Measurements from ENCODE around the gene ZFHX2.

Gene ZFHX2

GRCh38 chr14:23513005-23513817, 38.4 kb downstream of the ZFHX2 start:
- H3K9ac ChIP-seq (ENCODE audit: low read depth, low read length), result no peak overlapping the region
- H3K36me3 ChIP-seq (ENCODE audit: control insufficient read depth, insufficient read depth, low read length), result no peaks in the 10 kb centered on the region
- H3K27me3 ChIP-seq (ENCODE audit: control insufficient read depth, insufficient read depth, low read length), result no peaks in the 10 kb centered on the region
- no peaks in the 10 kb centered on the region for H3K9me3 ChIP-seq (ENCODE audit: control insufficient read depth, insufficient read depth, low read length)
- H3K4me3 ChIP-seq (ENCODE audit: low read depth, low read length), result no peak overlapping the region
- H3K4me1 ChIP-seq (ENCODE audit: control insufficient read depth, insufficient read depth, low read length), result peaks cover 11% of the 10 kb centered on the region
- no peak overlapping the region for H3K27ac ChIP-seq (ENCODE audit: low read depth, low read length)

DNA sequence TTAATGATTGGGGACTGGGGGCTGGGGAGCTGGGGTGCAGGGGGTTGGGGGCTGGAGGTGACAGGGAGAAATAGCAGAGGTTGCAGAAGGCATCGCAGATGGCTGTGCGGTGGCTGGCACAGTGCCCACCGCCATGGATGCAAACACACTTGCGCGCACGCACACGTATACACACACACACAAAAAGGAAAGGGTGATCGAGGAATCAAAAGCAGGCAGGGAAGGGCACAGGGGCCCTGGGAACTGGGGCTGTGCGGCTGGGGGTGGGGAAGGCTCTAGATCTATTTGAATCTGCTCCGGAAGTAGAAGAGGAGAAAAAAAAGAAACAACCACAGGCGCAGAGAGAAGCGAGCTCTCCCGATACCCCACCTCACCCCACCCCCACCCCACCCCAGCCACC, 39.4 kb downstream of the ZFHX2 start:
- H3K4me3 ChIP-seq (ENCODE audit: low read depth, low read length), result no peak overlapping the region
- H3K36me3 ChIP-seq (ENCODE audit: control insufficient read depth, insufficient read depth, low read length), result no peaks in the 10 kb centered on the region
- peaks cover 6% of the 10 kb centered on the region for H3K4me1 ChIP-seq (ENCODE audit: control insufficient read depth, insufficient read depth, low read length)
- H3K9me3 ChIP-seq (ENCODE audit: control insufficient read depth, insufficient read depth, low read length), result no peaks in the 10 kb centered on the region
- no peak overlapping the region for H3K27ac ChIP-seq (ENCODE audit: low read depth, low read length)
- H3K27me3 ChIP-seq (ENCODE audit: control insufficient read depth, insufficient read depth, low read length), result no peaks in the 10 kb centered on the region
- H3K9ac ChIP-seq (ENCODE audit: low read depth, low read length), result no peak overlapping the region

GRCh38 chr14:23494223-23494622, 57.3 kb downstream of the ZFHX2 start:
- peak overlapping the region; percentile 85 for H3K27ac ChIP-seq (ENCODE audit: low read depth, low read length)
- no peak overlapping the region for H3K4me3 ChIP-seq (ENCODE audit: low read depth, low read length)
- no peaks in the 10 kb centered on the region for H3K27me3 ChIP-seq (ENCODE audit: control insufficient read depth, insufficient read depth, low read length)
- H3K36me3 ChIP-seq (ENCODE audit: control insufficient read depth, insufficient read depth, low read length), result no peaks in the 10 kb centered on the region
- H3K9ac ChIP-seq (ENCODE audit: low read depth, low read length), result 0 out of 2 replicates have a peak overlapping the region, but pooled peaks have one; percentile 3
- H3K9me3 ChIP-seq (ENCODE audit: control insufficient read depth, insufficient read depth, low read length), result no peaks in the 10 kb centered on the region
- H3K4me1 ChIP-seq (ENCODE audit: control insufficient read depth, insufficient read depth, low read length), result peaks cover 14% of the 10 kb centered on the region

DNA sequence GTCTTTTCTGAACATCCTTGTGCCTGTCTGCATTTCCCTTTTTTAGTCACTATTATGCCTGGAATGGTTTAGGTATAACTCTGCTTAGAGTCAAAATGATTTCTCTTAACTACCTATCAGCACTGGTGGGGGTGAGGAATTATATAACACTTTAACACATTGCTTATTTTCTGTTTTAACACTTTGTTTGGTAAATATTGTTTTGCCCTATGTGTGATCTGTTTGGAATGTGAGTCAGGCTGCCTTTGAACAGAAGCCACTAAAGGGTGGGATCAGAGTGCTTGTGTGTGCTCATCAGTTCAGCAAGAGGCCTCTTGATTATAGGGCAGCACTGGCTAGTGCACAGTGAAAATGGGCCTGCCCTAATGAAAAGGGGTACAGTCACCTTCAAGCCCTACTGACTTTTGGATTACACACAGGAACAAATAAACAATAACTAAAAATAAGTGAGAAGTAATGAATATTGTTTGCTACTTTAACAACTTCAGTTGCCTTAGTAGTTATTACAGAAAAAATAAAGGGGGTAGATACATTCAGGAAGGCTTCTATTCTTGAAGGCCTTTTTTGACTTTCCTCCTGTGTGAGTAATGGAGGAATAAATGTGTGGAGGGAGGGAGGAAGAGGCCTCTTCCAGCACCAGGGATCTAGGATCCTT, 58.8 kb downstream of the ZFHX2 start:
- H3K9ac ChIP-seq (ENCODE audit: low read depth, low read length), result no peak overlapping the region
- no peaks in the 10 kb centered on the region for H3K9me3 ChIP-seq (ENCODE audit: control insufficient read depth, insufficient read depth, low read length)
- H3K4me1 ChIP-seq (ENCODE audit: control insufficient read depth, insufficient read depth, low read length), result peaks cover 14% of the 10 kb centered on the region
- H3K27me3 ChIP-seq (ENCODE audit: control insufficient read depth, insufficient read depth, low read length), result no peaks in the 10 kb centered on the region
- H3K27ac ChIP-seq (ENCODE audit: low read depth, low read length), result peak overlapping the region; percentile 38
- no peaks in the 10 kb centered on the region for H3K36me3 ChIP-seq (ENCODE audit: control insufficient read depth, insufficient read depth, low read length)
- no peak overlapping the region for H3K4me3 ChIP-seq (ENCODE audit: low read depth, low read length)

- no peaks in the 10 kb centered on the region for H3K36me3 ChIP-seq (ENCODE audit: control insufficient read depth, insufficient read depth, low read length)
Observed at GRCh38 chr14:23487216-23487615, 64.3 kb downstream of the ZFHX2 start.

DNA sequence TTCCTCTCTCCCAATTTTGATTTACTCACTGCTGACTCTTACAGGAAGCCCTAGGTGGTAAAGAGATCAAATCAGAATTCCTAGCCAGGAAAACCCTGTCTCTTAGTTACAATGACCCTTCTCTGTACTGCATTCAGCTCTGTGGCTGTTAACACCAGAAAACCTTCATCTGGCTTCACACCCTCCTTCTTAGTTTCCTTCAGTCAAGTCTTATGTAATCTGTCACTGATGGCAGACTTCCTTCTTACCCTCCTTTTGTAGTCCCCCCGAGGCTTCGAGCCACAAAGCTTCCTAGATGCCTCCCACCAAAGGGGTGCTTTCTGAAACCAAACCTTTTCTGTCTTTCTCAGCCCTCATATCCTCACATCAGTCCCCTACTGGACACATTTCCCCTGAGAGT, 65.5 kb downstream of the ZFHX2 start:
- Histone ChIP-seq H3K27ac (ENCODE audit: low read depth, low read length) (peak overlapping the region; percentile 67), H3K27me3 (ENCODE audit: control insufficient read depth, insufficient read depth, low read length) (no peaks in the 10 kb centered on the region), H3K4me1 (ENCODE audit: control insufficient read depth, insufficient read depth, low read length) (peaks cover 53% of the 10 kb centered on the region), H3K4me3 (ENCODE audit: low read depth, low read length) (no peak overlapping the region), H3K9me3 (ENCODE audit: control insufficient read depth, insufficient read depth, low read length) (no peaks in the 10 kb centered on the region), H3K36me3 (ENCODE audit: control insufficient read depth, insufficient read depth, low read length) (no peaks in the 10 kb centered on the region), H3K9ac (ENCODE audit: low read depth, low read length) (no peak overlapping the region)

More at GRCh38 chr14:23487216-23487615, 64.3 kb downstream of the ZFHX2 start:
- H3K27ac ChIP-seq (ENCODE audit: low read depth, low read length), result no peak overlapping the region
- H3K27me3 ChIP-seq (ENCODE audit: control insufficient read depth, insufficient read depth, low read length), result no peaks in the 10 kb centered on the region
- H3K4me1 ChIP-seq (ENCODE audit: control insufficient read depth, insufficient read depth, low read length), result peaks cover 45% of the 10 kb centered on the region
- no peaks in the 10 kb centered on the region for H3K9me3 ChIP-seq (ENCODE audit: control insufficient read depth, insufficient read depth, low read length)
- H3K4me3 ChIP-seq (ENCODE audit: low read depth, low read length), result no peak overlapping the region
- H3K9ac ChIP-seq (ENCODE audit: low read depth, low read length), result no peak overlapping the region

DNA sequence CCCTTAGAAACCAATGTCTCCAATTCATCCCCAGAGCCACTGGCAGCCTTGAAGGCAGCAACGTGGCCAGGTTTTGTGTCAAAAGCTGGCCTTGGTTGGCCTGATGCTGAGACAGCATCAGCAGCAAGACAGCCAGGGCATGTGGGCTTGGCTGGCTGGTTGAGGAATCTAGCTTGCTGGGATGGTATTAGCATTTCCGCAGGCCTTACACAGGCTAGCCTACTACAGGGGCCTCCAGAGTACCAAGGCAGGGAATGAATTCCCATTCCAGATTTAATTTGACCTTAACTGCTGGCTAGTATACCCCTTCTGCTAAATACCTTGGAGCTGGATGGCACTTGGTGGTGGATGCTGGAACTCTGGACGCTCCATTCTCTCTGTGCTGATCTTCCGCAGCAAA, 66.2 kb downstream of the ZFHX2 start:
- peaks cover 53% of the 10 kb centered on the region for H3K4me1 ChIP-seq (ENCODE audit: control insufficient read depth, insufficient read depth, low read length)
- H3K27ac ChIP-seq (ENCODE audit: low read depth, low read length), result peak overlapping the region; percentile 67
- H3K4me3 ChIP-seq (ENCODE audit: low read depth, low read length), result no peak overlapping the region
- H3K36me3 ChIP-seq (ENCODE audit: control insufficient read depth, insufficient read depth, low read length), result no peaks in the 10 kb centered on the region
- no peak overlapping the region for H3K9ac ChIP-seq (ENCODE audit: low read depth, low read length)
- H3K27me3 ChIP-seq (ENCODE audit: control insufficient read depth, insufficient read depth, low read length), result no peaks in the 10 kb centered on the region
- H3K9me3 ChIP-seq (ENCODE audit: control insufficient read depth, insufficient read depth, low read length), result no peaks in the 10 kb centered on the region

DNA sequence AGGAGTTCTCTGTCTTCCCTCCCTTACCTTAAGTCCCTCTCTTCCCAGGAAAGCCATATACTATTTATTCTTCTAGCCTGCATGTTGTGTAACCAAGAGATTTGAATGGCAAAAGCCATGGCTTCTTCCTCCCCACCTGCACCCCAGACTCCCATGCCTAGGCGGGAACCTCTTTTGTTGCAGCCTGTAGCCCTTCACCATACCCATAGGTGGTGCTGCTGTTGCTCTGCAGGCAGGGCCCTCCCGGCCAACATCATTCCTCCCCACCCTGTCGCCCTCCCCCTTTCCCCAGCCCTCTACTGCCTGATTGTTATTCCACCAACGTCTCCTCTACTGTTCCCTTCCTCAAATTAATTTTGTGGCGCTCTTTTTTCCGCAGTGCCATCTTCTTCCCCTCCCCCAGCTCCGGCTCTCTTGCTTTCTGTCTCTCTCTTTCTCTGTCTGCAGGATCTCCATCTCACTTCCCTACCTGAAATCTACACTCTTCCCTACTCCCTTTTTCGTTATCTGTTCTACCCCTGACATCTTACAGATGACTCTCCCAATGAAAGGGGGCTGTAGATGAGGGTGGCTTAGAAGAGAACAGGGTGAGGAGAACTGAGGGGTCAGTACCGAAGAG, 68.2 kb downstream of the ZFHX2 start:
- no peaks in the 10 kb centered on the region for H3K27me3 ChIP-seq (ENCODE audit: control insufficient read depth, insufficient read depth, low read length)
- peak overlapping the region; percentile 75 for H3K27ac ChIP-seq (ENCODE audit: low read depth, low read length)
- H3K4me1 ChIP-seq (ENCODE audit: control insufficient read depth, insufficient read depth, low read length), result peaks cover 53% of the 10 kb centered on the region
- no peak overlapping the region for H3K9ac ChIP-seq (ENCODE audit: low read depth, low read length)
- H3K9me3 ChIP-seq (ENCODE audit: control insufficient read depth, insufficient read depth, low read length), result no peaks in the 10 kb centered on the region
- H3K4me3 ChIP-seq (ENCODE audit: low read depth, low read length), result 0 out of 2 replicates have a peak overlapping the region, but pooled peaks have one; percentile 6
- peaks cover 8% of the 10 kb centered on the region for H3K36me3 ChIP-seq (ENCODE audit: control insufficient read depth, insufficient read depth, low read length)

DNA sequence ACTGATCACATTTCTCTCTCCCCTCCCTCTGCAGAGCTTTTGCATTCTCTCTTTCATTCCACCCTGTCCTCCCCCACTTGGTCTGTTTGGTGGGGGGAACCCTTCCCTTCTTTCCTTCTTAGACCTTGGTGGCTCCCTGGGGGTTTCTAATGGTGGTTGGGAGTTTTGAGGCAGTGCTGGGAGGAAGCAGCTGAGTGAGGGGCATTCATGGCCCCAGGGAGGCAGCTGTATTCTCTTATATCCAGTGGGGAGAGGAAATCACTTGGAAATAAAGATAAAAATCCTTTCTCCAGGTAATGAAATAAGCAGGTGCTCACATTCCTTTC, 68.8 kb downstream of the ZFHX2 start:
- Histone ChIP-seq H3K4me1 (ENCODE audit: control insufficient read depth, insufficient read depth, low read length) (peaks cover 53% of the 10 kb centered on the region), H3K27me3 (ENCODE audit: control insufficient read depth, insufficient read depth, low read length) (no peaks in the 10 kb centered on the region), H3K9me3 (ENCODE audit: control insufficient read depth, insufficient read depth, low read length) (no peaks in the 10 kb centered on the region), H3K9ac (ENCODE audit: low read depth, low read length) (no peak overlapping the region), H3K36me3 (ENCODE audit: control insufficient read depth, insufficient read depth, low read length) (peaks cover 13% of the 10 kb centered on the region), H3K27ac (ENCODE audit: low read depth, low read length) (peak overlapping the region; percentile 75), H3K4me3 (ENCODE audit: low read depth, low read length) (no peak overlapping the region)

DNA sequence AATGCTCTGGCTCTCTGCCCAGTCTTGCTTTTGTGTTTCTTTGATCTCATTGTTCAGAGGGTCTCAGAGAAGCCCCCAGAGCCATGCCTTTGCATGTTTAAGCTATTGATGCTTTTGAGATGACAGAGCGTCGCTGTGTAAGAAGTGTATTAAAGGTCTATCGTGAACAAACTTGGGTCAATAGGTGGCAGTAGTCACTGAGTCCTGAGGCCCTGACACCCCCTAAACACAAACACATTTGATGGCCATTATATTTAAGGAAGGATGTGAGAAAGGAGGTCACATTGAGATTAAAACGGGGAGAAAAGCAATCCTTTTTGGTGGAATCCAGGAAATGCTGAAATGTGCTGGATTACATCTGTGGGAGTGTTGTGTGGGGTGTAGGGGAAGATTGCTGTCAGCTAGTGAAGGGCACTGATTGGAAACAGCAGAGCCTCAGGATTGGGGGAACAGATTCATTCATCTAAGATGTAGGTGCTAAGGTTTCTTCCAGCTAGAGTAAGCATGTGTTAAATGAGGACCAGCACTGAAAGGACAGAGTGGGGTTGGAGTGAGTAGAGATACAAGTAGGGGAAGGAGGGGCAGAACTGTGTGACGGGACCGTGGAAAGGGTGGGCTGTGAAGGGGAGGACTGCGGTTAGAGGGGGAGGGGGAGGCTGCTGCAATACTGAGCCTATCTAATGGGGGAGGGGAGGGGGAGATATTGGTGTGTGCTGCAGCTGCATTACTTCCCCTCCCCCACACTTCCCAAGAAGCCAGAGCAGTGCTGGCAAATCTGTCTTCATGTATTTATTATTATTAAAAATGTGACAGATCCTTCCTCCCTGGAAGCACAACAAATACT, 69.4 kb downstream of the ZFHX2 start:
- no peak overlapping the region; the same call in 1 of the 2 replicates for H3K4me3 ChIP-seq (ENCODE audit: low read depth, low read length)
- peaks cover 53% of the 10 kb centered on the region for H3K4me1 ChIP-seq (ENCODE audit: control insufficient read depth, insufficient read depth, low read length)
- H3K27ac ChIP-seq (ENCODE audit: low read depth, low read length), result peak overlapping the region; percentile 75
- H3K9ac ChIP-seq (ENCODE audit: low read depth, low read length), result peak overlapping the region; percentile 22; the same call in 1 of the 2 replicates
- H3K9me3 ChIP-seq (ENCODE audit: control insufficient read depth, insufficient read depth, low read length), result no peaks in the 10 kb centered on the region
- no peaks in the 10 kb centered on the region for H3K27me3 ChIP-seq (ENCODE audit: control insufficient read depth, insufficient read depth, low read length)
- peaks cover 19% of the 10 kb centered on the region for H3K36me3 ChIP-seq (ENCODE audit: control insufficient read depth, insufficient read depth, low read length)
